Measurements from ENCODE around the gene BAD. TPM values are rescaled to one million over a fixed set of nuclear protein-coding genes. Genes with fewer than 3 reads are reported as not detected.

BAD gene
- total and polyA plus RNA-seq, 2 donors (not counting 1 experiment from before 2014, with no cell fraction given): 24.0 to 39.1 TPM

- Histone ChIP-seq H3K27me3 (replicated peaks in 1 of 4; ENCODE audit: control extremely low read depth in 1 of 4, control insufficient read depth in 3 of 4, insufficient read depth in 4 of 4, low read length in 3 of 4) (no peaks in the 10 kb centered on the region), H3K9ac (ENCODE audit: low read length) (no peak overlapping the region), H3K27ac (ENCODE audit: low read length in 2 of 2) (no peak overlapping the region), H3K79me2 (ENCODE audit: control insufficient read depth, insufficient read depth, low read length) (no peaks in the 10 kb centered on the region), H3K36me3 (replicated peaks in 1 of 2; ENCODE audit: control extremely low read depth in 1 of 2, control insufficient read depth in 1 of 2, extremely low read depth in 1 of 2, insufficient read depth in 2 of 2, low read length in 1 of 2) (peaks cover 0 to 13% of the 10 kb centered on the region in 2 experiments), H3K4me3 (ENCODE audit: control extremely low read depth in 1 of 5, extremely low read depth in 1 of 5, insufficient read depth in 1 of 5, low read depth in 2 of 5, low read length in 4 of 5) (no peak overlapping the region), H2AFZ (ENCODE audit: insufficient read depth, low read depth, low read length, poor library complexity, severe bottlenecking) (no peak overlapping the region), H3K4me1 (ENCODE audit: control insufficient read depth in 2 of 2, insufficient read depth in 2 of 2, low read length in 2 of 2) (peaks cover 5 to 14% of the 10 kb centered on the region in 2 donors), H3K4me2 (replicated peaks; ENCODE audit: low read depth, low read length, poor library complexity, severe bottlenecking) (no peak overlapping the region), H4K20me1 (ENCODE audit: control insufficient read depth, insufficient read depth, low read length, poor library complexity, severe bottlenecking) (no peaks in the 10 kb centered on the region), H3K9me3 (ENCODE audit: control extremely low read depth in 1 of 3, control insufficient read depth in 2 of 3, insufficient read depth in 1 of 3, low read length in 2 of 3) (no peaks in the 10 kb centered on the region)
- Mint-ChIP-seq H3K27me3 (no peaks in the 10 kb centered on the region), H3K9me3 (ENCODE audit: insufficient read depth) (no peaks in the 10 kb centered on the region), H3K4me3 (no peak overlapping the region), H3K27ac (no peak overlapping the region), H3K4me1 (peaks cover 7% of the 10 kb centered on the region)
- WGBS (ENCODE audit: insufficient coverage): 96% methylated on average over 12 of the region's 15 CpGs
- POLR2A ChIA-PET: interaction anchor here (0.7 to 1.2 kb wide), 2 partner anchors 10 to 207 kb away, joined by 3 to 4 read pairs; no protein-coding TSS in a partner anchor
- intact Hi-C loops (cut with micrococcal nuclease): no loop called here
- CTCF ChIA-PET: interaction anchor here (1.0 to 2.1 kb wide), 3 partner anchors 9 to 71 kb away, joined by 3 to 8 read pairs (median 4); partner anchors contain the start of genes BAD and CATSPERZ
- DNase-seq: no peak
- TF ChIP-seq CTCF (IDR thresholded peaks at IDR 0.05): no peak
- TF ChIP-seq EZH2 (IDR thresholded peaks at IDR 0.05; ENCODE audit: borderline replicate concordance, insufficient read depth, low read depth, low read length, poor library complexity, severe bottlenecking): no peak
- no peak for ATAC-seq (ENCODE audit: low read depth)
Measured at GRCh38 chr11:64275031-64275800, 9.2 kb downstream of the BAD start.

Data from B cell (primary cell).